Neutrophil (primary cell): ENCODE results near the gene OR56A3.

Experiments
- H3K27ac ChIP-seq: fragments of 200-600 bp; sonication (generic); 2 replicates; pipeline ENCODE4 v1.5.1; 2016; ENCODE audit warnings: mild to moderate bottlenecking, moderate library complexity
- H3K27me3 ChIP-seq: fragments of 200-600 bp; sonication (generic); 2 replicates; pipeline ENCODE4 v1.6.0; 2016; ENCODE audit warnings: mild to moderate bottlenecking
- H3K36me3 ChIP-seq: fragments of 200-600 bp; sonication (generic); 2 replicates; pipeline ENCODE4 v1.5.1; 2017
- H3K4me1 ChIP-seq, 2 experiments: fragments of 200-600 bp in 1 of 2; sonication (generic) in 1 of 2; 1 replicate in 1 of 2; 2 replicates in 1 of 2; pipeline versions ENCODE4 v1.5.1 to v1.6.1; 2013 to 2016; ENCODE audit warnings: low read depth in 1 of 2, low read length in 1 of 2, mild to moderate bottlenecking in 1 of 2, moderate library complexity in 1 of 2; ENCODE audit not compliant: control insufficient read depth in 1 of 2, insufficient read depth in 1 of 2
- H3K4me3 ChIP-seq, 2 experiments: fragments of 200-600 bp in 1 of 2; sonication (generic) in 1 of 2; 1 replicate in 1 of 2; 2 replicates in 1 of 2; pipeline ENCODE4 v1.5.1; 2013 to 2016; ENCODE audit warnings: low read depth in 1 of 2, low read length in 1 of 2, mild to moderate bottlenecking in 1 of 2, moderate library complexity in 1 of 2
- H3K9me3 ChIP-seq: fragments of 200-600 bp; sonication (generic); 2 replicates; pipeline ENCODE4 v1.5.1; 2016
- CTCF ChIP-seq: fragments of 200-600 bp; sonication (generic); IDR thresholded peaks from 2 replicates; pipeline ENCODE4 v1.5.1; 2016; ENCODE audit warnings: antibody characterized with exemption

Gene OR56A3

DNA sequence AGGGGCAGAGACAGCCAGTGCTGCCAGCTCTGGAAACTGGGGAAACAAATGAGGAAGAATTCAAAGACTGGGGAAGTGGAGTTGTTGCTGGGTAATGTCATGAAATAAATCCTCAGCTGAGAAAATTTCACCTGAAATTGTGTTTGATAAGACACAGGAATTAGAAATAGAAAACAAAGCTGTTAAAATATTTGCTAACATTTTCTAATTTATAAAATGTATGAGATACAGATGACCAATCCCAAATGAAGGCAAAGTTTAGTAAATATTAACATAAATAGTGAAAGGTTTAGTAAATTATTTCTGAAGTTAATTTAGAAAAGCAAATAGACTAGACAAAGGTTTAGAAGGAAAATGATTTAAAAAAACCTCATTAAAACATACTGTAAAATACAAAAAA is 26.3 kb downstream of the OR56A3 start, which contains the start of gene OR56A5:
Gene OR56A5, minus strand, starts transcription at position 101 of the 400 bp plus-strand sequence. Its CDS starts 0 bp downstream, at position 101.
- H3K9me3 ChIP-seq: no peaks in the 10 kb centered on the region
- no peaks in the 10 kb centered on the region for H3K36me3 ChIP-seq
- H3K27me3 ChIP-seq: peaks cover 39% of the 10 kb centered on the region
- no peak for TF ChIP-seq CTCF
- H3K4me1 ChIP-seq: no peaks in the 10 kb centered on the region
- no peak within 1 kb of the TSS for H3K27ac ChIP-seq
- H3K4me3 ChIP-seq: no peak within 1 kb of the TSS

DNA sequence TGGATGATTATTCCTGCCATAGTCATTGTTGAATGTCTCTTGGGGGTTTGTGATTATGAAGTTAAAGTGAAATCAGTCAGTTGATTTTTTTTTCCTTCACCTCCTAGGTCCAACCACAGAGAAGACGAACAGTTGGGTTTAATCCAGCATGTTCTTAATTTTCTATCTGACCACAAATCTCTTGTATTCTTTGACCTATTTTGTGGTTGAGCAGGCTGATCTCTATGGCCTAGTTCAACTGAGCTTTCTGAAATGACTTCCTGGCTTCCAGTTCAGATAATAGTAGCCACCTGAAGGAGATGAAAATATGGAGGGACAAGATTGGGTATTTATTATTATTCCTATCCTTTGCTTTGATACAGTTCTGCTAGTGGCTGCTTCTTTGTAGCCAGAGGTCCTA is 31.5 kb downstream of the OR56A3 start:
- Histone ChIP-seq H3K36me3 (no peaks in the 10 kb centered on the region), H3K27me3 (peaks cover 39% of the 10 kb centered on the region), H3K27ac (no peak overlapping the region), H3K4me1 (no peaks in the 10 kb centered on the region), H3K9me3 (no peaks in the 10 kb centered on the region), H3K4me3 (no peak overlapping the region)
- TF ChIP-seq CTCF: no peak

DNA sequence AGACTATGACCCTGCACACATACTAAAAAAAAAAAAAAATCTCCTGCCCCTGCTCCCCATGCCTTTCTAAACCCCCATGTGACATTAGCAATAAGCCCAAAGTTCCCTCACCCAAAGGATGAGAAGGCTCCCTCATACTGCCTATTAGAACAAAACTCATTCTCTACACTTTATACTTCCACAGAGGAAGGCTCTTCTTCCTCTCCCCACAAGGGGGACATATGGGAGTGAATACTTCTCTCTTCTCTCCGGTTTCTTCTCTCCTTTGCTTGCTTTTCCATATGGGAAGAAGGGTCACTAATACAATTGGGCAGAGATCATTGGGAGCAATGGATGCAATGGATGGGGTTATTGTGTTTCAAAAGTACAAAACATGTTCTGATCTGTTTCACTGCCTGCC is 41.4 kb downstream of the OR56A3 start:
- Histone ChIP-seq H3K4me3 (no peak overlapping the region), H3K27ac (no peak overlapping the region), H3K36me3 (no peaks in the 10 kb centered on the region), H3K9me3 (no peaks in the 10 kb centered on the region), H3K27me3 (peaks cover 29% of the 10 kb centered on the region), H3K4me1 (no peaks in the 10 kb centered on the region)
- no peak for TF ChIP-seq CTCF

DNA sequence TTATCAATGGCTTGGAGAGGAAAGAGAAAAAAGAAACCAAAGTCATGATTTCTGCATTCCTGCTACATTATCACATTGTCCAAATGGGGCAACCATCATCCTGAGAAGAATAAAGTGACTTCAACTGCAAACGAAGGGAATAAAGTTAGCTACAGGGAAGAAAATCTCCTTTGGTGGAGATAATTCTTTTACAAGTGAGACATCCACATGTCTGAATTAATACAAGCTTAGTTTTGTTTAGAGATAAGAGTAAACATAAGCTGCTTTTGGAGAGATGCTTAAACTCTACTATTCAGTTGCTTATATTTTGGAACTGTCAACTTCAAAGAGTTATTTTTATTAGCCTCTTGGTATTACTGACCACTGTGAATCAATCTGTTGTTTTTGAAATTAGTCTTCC is 44.8 kb downstream of the OR56A3 start, which contains the start of gene OR52L1:
Gene OR52L1, minus strand, starts transcription at position 101 of the 400 bp plus-strand sequence. Its CDS starts 55 bp downstream, at position 46.
- Histone ChIP-seq H3K4me1 (no peaks in the 10 kb centered on the region), H3K36me3 (no peaks in the 10 kb centered on the region), H3K27me3 (peaks cover 58% of the 10 kb centered on the region), H3K4me3 (no peak within 1 kb of the TSS), H3K9me3 (no peaks in the 10 kb centered on the region), H3K27ac (no peak within 1 kb of the TSS)
- no peak for TF ChIP-seq CTCF

DNA sequence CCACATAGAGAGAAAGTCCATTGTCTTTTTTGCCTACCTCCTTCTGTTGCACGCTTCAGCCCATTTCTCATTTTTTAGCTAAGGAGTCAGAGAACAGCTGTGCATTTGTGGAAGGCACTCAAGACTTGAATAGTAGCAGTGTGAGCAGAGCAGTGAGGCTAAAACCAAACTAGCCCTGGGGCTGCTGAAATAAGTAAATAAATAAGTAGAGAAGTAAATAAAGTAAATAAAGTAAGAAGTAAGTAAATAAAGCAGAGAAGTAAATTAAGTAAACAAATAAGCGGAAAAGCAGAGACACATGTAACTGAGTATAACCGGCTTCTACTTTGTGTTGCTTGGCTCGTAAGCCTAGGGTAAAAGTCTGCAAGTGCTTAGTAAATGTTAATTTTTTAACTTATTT is 47.2 kb downstream of the OR56A3 start:
- no peak overlapping the region for H3K27ac ChIP-seq
- no peaks in the 10 kb centered on the region for H3K4me1 ChIP-seq
- H3K4me3 ChIP-seq: no peak overlapping the region
- peaks cover 53% of the 10 kb centered on the region for H3K27me3 ChIP-seq
- TF ChIP-seq CTCF: no peak
- no peaks in the 10 kb centered on the region for H3K9me3 ChIP-seq
- no peaks in the 10 kb centered on the region for H3K36me3 ChIP-seq

GRCh38 chr11:5992150-5992549 is 50.1 kb downstream of the OR56A3 start:
- Histone ChIP-seq H3K27me3 (peaks cover 47% of the 10 kb centered on the region), H3K4me1 (no peaks in the 10 kb centered on the region), H3K4me3 (no peak overlapping the region), H3K27ac (no peak overlapping the region), H3K36me3 (no peaks in the 10 kb centered on the region), H3K9me3 (no peaks in the 10 kb centered on the region)
- no peak for TF ChIP-seq CTCF
